NCI-H1694 treated with DMSO at 0.1 percent for 48 hours (cell line): Measurements from ENCODE around the gene FAM32A.

Experiments
- DNase-seq: peaks from one replicate; lab custom pipeline; 2025; lab: John Stamatoyannopoulos, UW

FAM32A gene

DNA sequence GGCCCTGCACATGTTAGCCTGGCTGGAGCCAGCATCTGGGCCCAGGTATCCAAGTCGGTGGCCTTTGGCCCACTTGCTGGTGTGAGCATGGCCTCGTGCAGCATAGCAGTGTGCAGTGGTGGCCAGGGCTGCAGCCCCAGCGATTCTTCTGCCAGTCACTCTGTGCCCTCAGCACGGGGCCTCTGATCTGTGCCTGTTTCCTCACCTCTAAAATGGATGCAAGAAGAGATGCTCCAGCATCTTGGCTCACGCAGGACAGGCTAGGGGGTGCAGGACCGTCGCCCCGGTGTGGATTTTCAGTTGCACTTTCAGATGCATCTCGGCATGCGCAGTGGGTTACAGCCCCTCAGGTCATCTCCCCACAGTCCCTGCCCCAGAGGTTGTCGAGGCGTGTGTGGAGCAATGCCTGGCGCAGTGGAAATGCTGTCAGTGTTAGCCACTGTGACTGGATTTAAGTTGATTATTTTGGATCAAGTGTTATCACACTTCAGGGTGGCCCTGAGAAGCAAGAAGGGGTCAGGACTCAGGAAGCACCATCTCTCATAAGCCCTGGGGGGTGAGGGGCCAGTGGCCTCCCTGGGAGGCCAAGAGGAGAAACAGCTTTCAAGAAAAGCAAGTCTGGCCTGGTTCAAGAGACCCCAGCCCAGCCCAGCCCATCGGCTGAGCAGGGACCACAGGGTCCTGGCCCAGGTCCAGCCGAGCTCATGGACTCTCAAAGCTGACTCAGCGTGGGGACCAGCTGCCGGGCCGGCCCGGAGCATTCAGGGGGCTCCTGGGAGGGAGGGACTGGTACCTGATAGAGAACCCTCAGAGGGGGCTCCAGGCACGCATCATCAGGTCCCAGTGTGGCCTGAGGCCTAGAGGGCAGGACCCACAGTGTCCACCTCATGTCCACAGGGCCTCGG, 40.3 kb downstream of the FAM32A start:
- no peak for DNase-seq

DNA sequence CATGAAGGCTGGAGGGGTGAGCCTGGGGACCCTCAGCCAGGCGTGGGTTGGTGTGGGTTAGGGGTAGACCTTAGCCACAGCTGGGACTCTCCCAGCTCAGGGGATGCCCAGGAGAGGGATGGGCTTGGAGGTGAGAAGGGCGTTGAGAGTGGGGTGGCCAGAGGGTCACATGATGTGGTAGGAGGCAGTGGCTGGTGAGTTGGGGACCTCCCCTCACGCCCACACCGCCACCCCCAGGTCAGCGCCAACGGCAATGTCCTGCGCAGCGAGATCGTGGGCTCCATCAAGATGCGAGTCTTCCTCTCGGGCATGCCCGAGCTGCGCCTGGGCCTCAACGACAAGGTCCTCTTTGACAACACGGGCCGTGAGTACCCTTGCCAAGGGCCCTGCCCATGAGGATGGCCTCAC, 41.0 kb downstream of the FAM32A start:
- no peak for DNase-seq

DNA sequence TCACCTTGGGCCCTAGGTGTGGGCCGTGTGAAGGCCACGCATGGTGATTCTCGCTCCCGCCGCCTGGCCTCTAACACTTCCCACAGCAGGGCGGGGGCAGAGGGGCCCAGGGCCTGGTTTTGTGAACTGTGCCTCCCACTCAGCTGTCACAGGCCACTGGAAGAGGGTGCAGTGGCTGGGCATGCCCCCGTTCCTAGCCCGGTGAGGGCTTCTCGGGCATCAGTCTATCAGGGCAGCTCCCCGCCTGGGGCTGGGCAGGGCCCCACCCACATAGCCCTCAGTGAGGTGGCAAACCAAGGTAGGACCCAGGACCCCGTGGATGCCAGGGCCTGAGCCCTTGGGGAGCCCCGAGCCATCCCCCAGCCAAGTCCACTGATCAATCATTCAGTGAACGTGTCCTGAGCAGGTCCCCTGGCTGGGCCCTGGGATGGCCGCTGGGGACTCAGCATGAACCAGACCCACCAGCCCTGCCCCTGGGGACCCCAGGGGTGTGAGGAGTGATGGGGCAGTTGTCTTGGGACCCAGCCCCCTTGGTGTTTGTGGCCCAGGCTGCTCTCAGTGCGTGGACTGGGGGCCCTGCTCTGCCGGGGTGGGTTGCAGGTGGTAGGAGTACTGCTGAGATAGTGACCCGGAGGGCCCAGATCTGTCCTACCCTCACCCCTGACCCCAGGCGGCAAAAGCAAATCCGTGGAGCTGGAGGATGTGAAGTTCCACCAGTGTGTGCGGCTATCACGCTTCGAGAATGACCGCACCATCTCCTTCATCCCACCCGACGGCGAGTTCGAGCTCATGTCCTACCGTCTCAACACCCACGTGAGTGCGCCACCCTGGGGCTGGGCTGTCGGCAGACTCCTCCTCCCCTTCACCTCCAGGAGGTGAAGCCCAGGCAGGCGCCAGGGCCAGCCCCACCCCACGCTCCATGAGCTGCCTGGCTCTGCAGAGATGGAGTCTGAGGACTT, 41.9 kb downstream of the FAM32A start:
- no peak for DNase-seq

GRCh38 chr19:16227837-16228636, 42.8 kb downstream of the FAM32A start:
- DNase-seq: no peak

- DNase-seq: no peak
Measured at GRCh38 chr19:16228637-16229321, 43.6 kb downstream of the FAM32A start.

GRCh38 chr19:16229322-16229641, 44.1 kb downstream of the FAM32A start:
- DNase-seq: no peak

- no peak for DNase-seq
Measured at GRCh38 chr19:16232127-16232526, 46.9 kb downstream of the FAM32A start.

DNA sequence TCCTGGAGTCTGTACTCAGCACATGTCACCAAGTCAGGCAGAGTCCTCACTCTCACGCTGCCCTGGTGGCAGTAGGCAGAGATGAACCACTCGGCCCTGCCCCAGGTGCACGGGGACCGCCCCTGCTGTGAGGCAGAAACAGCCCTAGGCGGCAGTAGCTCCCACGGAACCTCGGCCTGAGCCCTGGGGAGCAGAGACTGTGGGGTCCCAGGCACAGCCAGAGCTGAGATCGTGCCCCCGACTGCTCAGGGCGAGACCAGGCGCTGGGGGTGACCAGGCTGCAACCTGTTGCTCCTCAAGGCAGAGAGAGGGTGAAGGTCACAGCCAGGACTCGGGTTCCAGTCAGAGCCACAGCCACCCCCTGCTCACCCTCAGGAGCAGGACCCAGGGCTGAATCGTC, 47.4 kb downstream of the FAM32A start:
- DNase-seq: no peak

- no peak for DNase-seq
Measured at GRCh38 chr19:16233081-16233776, 48.0 kb downstream of the FAM32A start.

DNA sequence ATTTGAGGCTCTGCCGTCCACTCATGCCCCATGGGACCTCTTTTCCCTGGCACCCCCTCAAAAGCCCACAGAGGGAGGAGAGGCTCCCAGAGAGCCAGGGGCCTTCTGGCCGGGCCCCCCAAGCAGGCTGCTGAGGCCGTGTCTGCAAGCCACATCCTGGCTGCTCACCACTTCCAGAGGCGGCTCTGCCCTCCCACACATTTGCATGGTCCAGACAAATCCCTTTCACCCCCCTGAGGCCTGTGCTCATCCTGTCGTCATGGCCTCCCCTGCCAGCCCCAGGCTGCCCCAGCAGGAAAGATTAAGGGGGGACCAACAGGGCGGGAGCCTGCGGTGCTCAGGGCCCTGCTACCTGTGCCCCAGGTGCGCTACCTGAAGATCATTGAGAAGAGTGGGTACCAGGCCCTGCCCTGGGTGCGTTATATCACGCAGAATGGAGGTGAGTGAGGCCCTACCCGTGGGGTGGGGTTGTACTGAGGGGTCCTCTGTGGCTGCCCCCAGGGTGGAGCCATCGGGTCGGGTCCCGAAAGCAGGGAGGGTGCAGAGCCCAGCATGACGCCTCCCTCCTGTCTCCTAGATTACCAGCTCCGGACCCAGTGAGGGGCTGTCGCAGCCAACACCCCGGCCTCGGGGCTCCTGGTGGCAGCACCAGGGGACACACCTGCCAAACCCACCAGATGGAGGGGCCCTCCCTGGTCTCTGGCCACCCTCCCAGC, 48.8 kb downstream of the FAM32A start:
- DNase-seq: no peak

- no peak for DNase-seq
Measured at GRCh38 chr19:16234552-16235445, 49.6 kb downstream of the FAM32A start.

GRCh38 chr19:16235811-16236652, 50.8 kb downstream of the FAM32A start:
- DNase-seq: no peak
